IMR-90 (cell line): Measurements from ENCODE around the gene USP9X. TPM values are rescaled to one million over a fixed set of nuclear protein-coding genes. Genes with fewer than 3 reads are reported as not detected.

ENCODE experiments used
- ATAC-seq: fragments of 200-7000 bp; cut with Tn5 transposase; 2 replicates; pipeline ENCODE4 v1.9.1; 2020; ENCODE audit warnings: low read depth, mild to moderate bottlenecking, moderate library complexity
- BruUV-seq: library from RNA; stranded (reverse); fragments of 400-500 nt; replicated peaks from 2 replicates; lab custom pipeline; 2021; lab: Mats Ljungman, UMichigan
- CTCF ChIA-PET: fragments of 300-600 bp; formaldehyde crosslinking; extraction: SDS; loops from one replicate; lab custom pipeline; 2021; ENCODE audit warnings: antibody characterized with exemption; lab: Yijun Ruan, JAX
- POLR2A ChIA-PET: fragments of 300-600 bp; sonication (Branson Sonifier 250); formaldehyde crosslinking; loops from one replicate; lab custom pipeline; 2022; ENCODE audit warnings: antibody characterized with exemption; ENCODE audit not compliant: unreplicated experiment; lab: Charles Lee
- DNase-seq: peaks from one replicate; pipeline ENCODE4 v3.0.0; 2013
- H2AFZ ChIP-seq: replicated peaks from 2 replicates; pipeline ENCODE3; 2013; ENCODE audit warnings: low read length, mild to moderate bottlenecking; ENCODE audit not compliant: poor library complexity
- H2AK5ac ChIP-seq: 2 replicates; pipeline ENCODE4 v1.6.1; 2013; ENCODE audit warnings: low read depth, low read length, inconsistent platforms
- H2AK9ac ChIP-seq: replicated peaks from 2 replicates; pipeline ENCODE3; 2013; ENCODE audit warnings: mild to moderate bottlenecking, low read depth, low read length, moderate library complexity; ENCODE audit not compliant: poor library complexity
- H2BK120ac ChIP-seq: 2 replicates; pipeline ENCODE4 v1.6.1; 2013; ENCODE audit warnings: low read depth, low read length, inconsistent platforms
- H2BK15ac ChIP-seq: 3 replicates; pipeline ENCODE4 v1.6.1; 2013; ENCODE audit warnings: low read depth, low read length, inconsistent platforms
- H2BK20ac ChIP-seq: 2 replicates; pipeline ENCODE4 v1.6.1; 2013; ENCODE audit warnings: low read depth, mild to moderate bottlenecking, inconsistent platforms, low read length, moderate library complexity
- H2BK5ac ChIP-seq: 2 replicates; pipeline ENCODE4 v1.6.1; 2013; ENCODE audit warnings: mild to moderate bottlenecking, low read depth, low read length, inconsistent platforms; ENCODE audit not compliant: poor library complexity, severe bottlenecking
- H3K14ac ChIP-seq: replicated peaks from 2 replicates; pipeline ENCODE4 v1.6.1; 2013; ENCODE audit warnings: low read depth, low read length, inconsistent platforms
- H3K18ac ChIP-seq: 2 replicates; pipeline ENCODE4 v1.6.1; 2013; ENCODE audit warnings: low read depth, low read length, control low read depth
- H3K23ac ChIP-seq: 2 replicates; pipeline ENCODE4 v1.6.1; 2013; ENCODE audit warnings: low read depth, low read length, inconsistent platforms
- H3K27ac ChIP-seq: 2 replicates; pipeline ENCODE4 v1.5.1; 2013; ENCODE audit warnings: mild to moderate bottlenecking, control low read depth, low read length; ENCODE audit not compliant: insufficient read depth
- H3K27me3 ChIP-seq: 2 replicates; pipeline ENCODE4 v1.6.1; 2013; ENCODE audit warnings: low read length; ENCODE audit not compliant: control insufficient read depth, insufficient read depth
- H3K36me3 ChIP-seq: 2 replicates; pipeline ENCODE4 v1.6.1; 2013; ENCODE audit warnings: low read length, mixed read lengths; ENCODE audit not compliant: control insufficient read depth, insufficient read depth
- H3K4ac ChIP-seq: 2 replicates; pipeline ENCODE4 v1.6.1; 2013; ENCODE audit warnings: low read depth, low read length, inconsistent platforms
- H3K4me1 ChIP-seq: 2 replicates; pipeline ENCODE4 v1.6.1; 2013; ENCODE audit warnings: low read length, mixed read lengths; ENCODE audit not compliant: control insufficient read depth, insufficient read depth
- H3K4me2 ChIP-seq: 2 replicates; pipeline ENCODE4 v1.6.1; 2013; ENCODE audit warnings: low read depth, mild to moderate bottlenecking, control low read depth, low read length, moderate library complexity
- H3K4me3 ChIP-seq: 2 replicates; pipeline ENCODE4 v1.5.1; 2013; ENCODE audit warnings: low read depth, mild to moderate bottlenecking, control low read depth, low read length, moderate library complexity; ENCODE audit not compliant: insufficient read depth
- H3K56ac ChIP-seq: 2 replicates; pipeline ENCODE4 v1.6.1; 2013; ENCODE audit warnings: low read length, inconsistent platforms; ENCODE audit not compliant: insufficient read depth; ENCODE audit errors: extremely low read depth
- H3K79me1 ChIP-seq, 2 experiments: 2 replicates each; pipeline ENCODE4 v1.6.1; 2013; ENCODE audit warnings: low read length in 2 of 2, inconsistent platforms in 1 of 2, low read depth in 1 of 2
- H3K9ac ChIP-seq: 2 replicates; pipeline ENCODE4 v1.6.1; 2013; ENCODE audit warnings: low read depth, low read length, control low read depth
- H3K9me1 ChIP-seq: 2 replicates; pipeline ENCODE4 v1.6.1; 2013; ENCODE audit warnings: low read length, inconsistent platforms; ENCODE audit not compliant: insufficient read depth
- H3K9me3 ChIP-seq: 2 replicates; pipeline ENCODE4 v1.6.1; 2013; ENCODE audit warnings: low read length; ENCODE audit not compliant: control insufficient read depth, insufficient read depth
- H4K20me1 ChIP-seq: 2 replicates; pipeline ENCODE4 v1.6.1; 2013; ENCODE audit warnings: low read length, inconsistent platforms; ENCODE audit not compliant: insufficient read depth
- H4K5ac ChIP-seq: 2 replicates; pipeline ENCODE4 v1.6.1; 2013; ENCODE audit warnings: mild to moderate bottlenecking, low read depth, low read length, control low read depth
- H4K8ac ChIP-seq, 2 experiments: 2 replicates each; pipeline ENCODE4 v1.6.1; 2013; ENCODE audit warnings: low read depth in 2 of 2, low read length in 2 of 2, control low read depth in 1 of 2, inconsistent platforms in 1 of 2
- H4K91ac ChIP-seq: 2 replicates; pipeline ENCODE4 v1.6.1; 2013; ENCODE audit warnings: low read depth, low read length, inconsistent platforms; ENCODE audit not compliant: insufficient read depth
- MAFK ChIP-seq: IDR thresholded peaks from 2 replicates; pipeline ENCODE4 v1.6.1; 2012; ENCODE audit warnings: low read depth, low read length, improper control_type of control experiment
- POLR2A ChIP-seq: IDR thresholded peaks from 2 replicates; pipeline ENCODE4 v1.6.1; 2012; ENCODE audit warnings: mild to moderate bottlenecking, low read depth, low read length
- SMC3 ChIP-seq: fragments of 150-350 bp; IDR thresholded peaks from 2 replicates; pipeline ENCODE4 v1.6.1; 2016; ENCODE audit warnings: low read depth, mild to moderate bottlenecking, antibody characterized with exemption, low read length, moderate library complexity
- USF2 ChIP-seq: fragments of 150-350 bp; IDR thresholded peaks from 2 replicates; pipeline ENCODE4 v1.6.1; 2017; ENCODE audit warnings: mild to moderate bottlenecking, antibody characterized with exemption, low read length, low read depth
- WGBS, 2 experiments: methylation state at CpG; one replicate each; pipeline versions ENCODE4 v1.1.5 to v1.1.7; 2013; ENCODE audit warnings: missing lambda C conversion rate in 2 of 2; ENCODE audit not compliant: insufficient read length in 1 of 2; ENCODE audit errors: extremely low coverage in 2 of 2; 5-methylcytosine and 5-hydroxymethylcytosine counted together
- dilution Hi-C: fragments of 300-500 bp; cut with HindIII; formaldehyde crosslinking; loops from one replicate; pipeline ENCODE4 v1.14.3; 2018; ENCODE audit warnings: low sequenced_read_pairs; ENCODE audit not compliant: unreplicated experiment
- in situ Hi-C: fragments of 300-500 bp; cut with MboI; formaldehyde crosslinking; loops from 3 replicates; pipeline ENCODE4 v1.14.3; 2019; ENCODE audit warnings: low sequenced_read_pairs, inconsistent platforms, mixed read lengths
- intact Hi-C: fragments of 100-400 bp; cut with micrococcal nuclease; formaldehyde crosslinking; loops from 2 replicates; pipeline ENCODE4 v1.10.0; 2022
- polyA plus RNA-seq, 3 experiments: library from polyadenylated mRNA; depleted of rRNA; stranded (reverse); fragments of >200 nt; gene quantifications; 2 replicates each; pipeline ENCODE4 v1.2.3, GENCODE V29; 2012; ENCODE audit warnings: low replicate concordance in 1 of 3
- total RNA-seq: library from RNA; depleted of rRNA; stranded (reverse); fragments of >200 nt; gene quantifications from 2 replicates; pipeline ENCODE4 v1.2.3, GENCODE V29; 2012

The USP9X gene
- total and polyA plus RNA-seq, 2 of the 4 experiments (the other 2 are of a cell fraction), result 17.5 to 104 TPM

GRCh38 chrX:41050359-41050758, 34.9 kb upstream of the USP9X start:
- H3K27ac ChIP-seq, result no peak overlapping the region
- peaks cover 2% of the 10 kb centered on the region; the same call in 1 of the 2 replicates for H3K27me3 ChIP-seq
- no peak overlapping the region for H3K14ac ChIP-seq
- H3K9me3 ChIP-seq, result no peaks in the 10 kb centered on the region
- H2AFZ ChIP-seq, result no peak overlapping the region
- no peak overlapping the region for H3K56ac ChIP-seq
- no peak overlapping the region for H4K8ac ChIP-seq
- H3K79me1 ChIP-seq, result no peaks in the 10 kb centered on the region
- H4K5ac ChIP-seq, result no peak overlapping the region
- in situ Hi-C loops, result no loop called here
- H3K9me1 ChIP-seq, result no peaks in the 10 kb centered on the region
- ChIA-PET CTCF (no interaction called here), POLR2A (no interaction called here)
- H3K23ac ChIP-seq, result no peak overlapping the region
- intact Hi-C loops, result no loop called here
- no peaks in the 10 kb centered on the region for H4K20me1 ChIP-seq
- H3K9ac ChIP-seq, result no peak overlapping the region
- H3K4me1 ChIP-seq, result peaks cover 2% of the 10 kb centered on the region
- H2BK15ac ChIP-seq, result no peak overlapping the region
- no peak overlapping the region for H4K91ac ChIP-seq
- H2BK5ac ChIP-seq, result no peak overlapping the region
- no peak overlapping the region for H3K18ac ChIP-seq
- DNase-seq, result no peak
- ATAC-seq, result no peak
- no CpG with 5 or more reads among the region's 1 CpG for WGBS, 2 experiments
- no peak overlapping the region for H2AK5ac ChIP-seq
- dilution Hi-C loops, result no loop called here
- H3K4me2 ChIP-seq, result no peak overlapping the region
- no peak overlapping the region for H3K4ac ChIP-seq
- no peak overlapping the region for H3K4me3 ChIP-seq
- TF ChIP-seq MAFK, result no peak
- TF ChIP-seq POLR2A, result no peak
- no peak for TF ChIP-seq SMC3
- no peak for TF ChIP-seq USF2
- H2BK20ac ChIP-seq, result no peak overlapping the region
- H3K36me3 ChIP-seq, result no peaks in the 10 kb centered on the region
- BruUV-seq, result no TSS peak
- H2AK9ac ChIP-seq, result no peak overlapping the region
- no peak overlapping the region for H2BK120ac ChIP-seq
